IMR-90 (cell line): ENCODE data around the gene PAM. TPM values are rescaled to one million over a fixed set of nuclear protein-coding genes. Genes with fewer than 3 reads are reported as not detected.
"Not testable (repeated sequence)": the region's sequence is repeated elsewhere in the genome, so short reads cannot be mapped to it uniquely, and the experiment has no call there.

Experiments used
- ATAC-seq: fragments of 200-7000 bp; cut with Tn5 transposase; 2 replicates; pipeline ENCODE4 v1.9.1; 2020; ENCODE audit warnings: low read depth, mild to moderate bottlenecking, moderate library complexity
- BruUV-seq: library from RNA; stranded (reverse); fragments of 400-500 nt; replicated peaks from 2 replicates; lab custom pipeline; 2021; lab: Mats Ljungman, UMichigan
- CTCF ChIA-PET: fragments of 300-600 bp; formaldehyde crosslinking; extraction: SDS; loops from one replicate; lab custom pipeline; 2021; ENCODE audit warnings: antibody characterized with exemption; lab: Yijun Ruan, JAX
- POLR2A ChIA-PET: fragments of 300-600 bp; sonication (Branson Sonifier 250); formaldehyde crosslinking; loops from one replicate; lab custom pipeline; 2022; ENCODE audit warnings: antibody characterized with exemption; ENCODE audit not compliant: unreplicated experiment; lab: Charles Lee
- DNase-seq: peaks from one replicate; pipeline ENCODE4 v3.0.0; 2013
- H2AFZ ChIP-seq: replicated peaks from 2 replicates; pipeline ENCODE3; 2013; ENCODE audit warnings: low read length, mild to moderate bottlenecking; ENCODE audit not compliant: poor library complexity
- H2AK5ac ChIP-seq: 2 replicates; pipeline ENCODE4 v1.6.1; 2013; ENCODE audit warnings: low read depth, low read length, inconsistent platforms
- H2AK9ac ChIP-seq: replicated peaks from 2 replicates; pipeline ENCODE3; 2013; ENCODE audit warnings: mild to moderate bottlenecking, low read depth, low read length, moderate library complexity; ENCODE audit not compliant: poor library complexity
- H2BK120ac ChIP-seq: 2 replicates; pipeline ENCODE4 v1.6.1; 2013; ENCODE audit warnings: low read depth, low read length, inconsistent platforms
- H2BK15ac ChIP-seq: 3 replicates; pipeline ENCODE4 v1.6.1; 2013; ENCODE audit warnings: low read depth, low read length, inconsistent platforms
- H2BK20ac ChIP-seq: 2 replicates; pipeline ENCODE4 v1.6.1; 2013; ENCODE audit warnings: low read depth, mild to moderate bottlenecking, inconsistent platforms, low read length, moderate library complexity
- H2BK5ac ChIP-seq: 2 replicates; pipeline ENCODE4 v1.6.1; 2013; ENCODE audit warnings: mild to moderate bottlenecking, low read depth, low read length, inconsistent platforms; ENCODE audit not compliant: poor library complexity, severe bottlenecking
- H3K14ac ChIP-seq: replicated peaks from 2 replicates; pipeline ENCODE4 v1.6.1; 2013; ENCODE audit warnings: low read depth, low read length, inconsistent platforms
- H3K18ac ChIP-seq: 2 replicates; pipeline ENCODE4 v1.6.1; 2013; ENCODE audit warnings: low read depth, low read length, control low read depth
- H3K23ac ChIP-seq: 2 replicates; pipeline ENCODE4 v1.6.1; 2013; ENCODE audit warnings: low read depth, low read length, inconsistent platforms
- H3K27ac ChIP-seq: 2 replicates; pipeline ENCODE4 v1.5.1; 2013; ENCODE audit warnings: mild to moderate bottlenecking, control low read depth, low read length; ENCODE audit not compliant: insufficient read depth
- H3K27me3 ChIP-seq: 2 replicates; pipeline ENCODE4 v1.6.1; 2013; ENCODE audit warnings: low read length; ENCODE audit not compliant: control insufficient read depth, insufficient read depth
- H3K36me3 ChIP-seq: 2 replicates; pipeline ENCODE4 v1.6.1; 2013; ENCODE audit warnings: low read length, mixed read lengths; ENCODE audit not compliant: control insufficient read depth, insufficient read depth
- H3K4ac ChIP-seq: 2 replicates; pipeline ENCODE4 v1.6.1; 2013; ENCODE audit warnings: low read depth, low read length, inconsistent platforms
- H3K4me1 ChIP-seq: 2 replicates; pipeline ENCODE4 v1.6.1; 2013; ENCODE audit warnings: low read length, mixed read lengths; ENCODE audit not compliant: control insufficient read depth, insufficient read depth
- H3K4me2 ChIP-seq: 2 replicates; pipeline ENCODE4 v1.6.1; 2013; ENCODE audit warnings: low read depth, mild to moderate bottlenecking, control low read depth, low read length, moderate library complexity
- H3K4me3 ChIP-seq: 2 replicates; pipeline ENCODE4 v1.5.1; 2013; ENCODE audit warnings: low read depth, mild to moderate bottlenecking, control low read depth, low read length, moderate library complexity; ENCODE audit not compliant: insufficient read depth
- H3K56ac ChIP-seq: 2 replicates; pipeline ENCODE4 v1.6.1; 2013; ENCODE audit warnings: low read length, inconsistent platforms; ENCODE audit not compliant: insufficient read depth; ENCODE audit errors: extremely low read depth
- H3K79me1 ChIP-seq, 2 experiments: 2 replicates each; pipeline ENCODE4 v1.6.1; 2013; ENCODE audit warnings: low read length in 2 of 2, inconsistent platforms in 1 of 2, low read depth in 1 of 2
- H3K9ac ChIP-seq: 2 replicates; pipeline ENCODE4 v1.6.1; 2013; ENCODE audit warnings: low read depth, low read length, control low read depth
- H3K9me1 ChIP-seq: 2 replicates; pipeline ENCODE4 v1.6.1; 2013; ENCODE audit warnings: low read length, inconsistent platforms; ENCODE audit not compliant: insufficient read depth
- H3K9me3 ChIP-seq: 2 replicates; pipeline ENCODE4 v1.6.1; 2013; ENCODE audit warnings: low read length; ENCODE audit not compliant: control insufficient read depth, insufficient read depth
- H4K20me1 ChIP-seq: 2 replicates; pipeline ENCODE4 v1.6.1; 2013; ENCODE audit warnings: low read length, inconsistent platforms; ENCODE audit not compliant: insufficient read depth
- H4K5ac ChIP-seq: 2 replicates; pipeline ENCODE4 v1.6.1; 2013; ENCODE audit warnings: mild to moderate bottlenecking, low read depth, low read length, control low read depth
- H4K8ac ChIP-seq, 2 experiments: 2 replicates each; pipeline ENCODE4 v1.6.1; 2013; ENCODE audit warnings: low read depth in 2 of 2, low read length in 2 of 2, control low read depth in 1 of 2, inconsistent platforms in 1 of 2
- H4K91ac ChIP-seq: 2 replicates; pipeline ENCODE4 v1.6.1; 2013; ENCODE audit warnings: low read depth, low read length, inconsistent platforms; ENCODE audit not compliant: insufficient read depth
- WGBS, 2 experiments: methylation state at CpG; one replicate each; pipeline versions ENCODE4 v1.1.5 to v1.1.7; 2013; ENCODE audit warnings: missing lambda C conversion rate in 2 of 2; ENCODE audit not compliant: insufficient read length in 1 of 2; ENCODE audit errors: extremely low coverage in 2 of 2; 5-methylcytosine and 5-hydroxymethylcytosine counted together
- dilution Hi-C: fragments of 300-500 bp; cut with HindIII; formaldehyde crosslinking; loops from one replicate; pipeline ENCODE4 v1.14.3; 2018; ENCODE audit warnings: low sequenced_read_pairs; ENCODE audit not compliant: unreplicated experiment
- in situ Hi-C: fragments of 300-500 bp; cut with MboI; formaldehyde crosslinking; loops from 3 replicates; pipeline ENCODE4 v1.14.3; 2019; ENCODE audit warnings: low sequenced_read_pairs, inconsistent platforms, mixed read lengths
- intact Hi-C: fragments of 100-400 bp; cut with micrococcal nuclease; formaldehyde crosslinking; loops from 2 replicates; pipeline ENCODE4 v1.10.0; 2022
- polyA plus RNA-seq, 3 experiments: library from polyadenylated mRNA; depleted of rRNA; stranded (reverse); fragments of >200 nt; gene quantifications; 2 replicates each; pipeline ENCODE4 v1.2.3, GENCODE V29; 2012; ENCODE audit warnings: low replicate concordance in 1 of 3
- total RNA-seq: library from RNA; depleted of rRNA; stranded (reverse); fragments of >200 nt; gene quantifications from 2 replicates; pipeline ENCODE4 v1.2.3, GENCODE V29; 2012

PAM gene
- total and polyA plus RNA-seq, 2 of the 4 experiments (the other 2 are of a cell fraction), result 115 to 179 TPM

GRCh38 chr5:103046706-103047105 lies 291.6 kb downstream of the PAM start:
- H3K4me3 ChIP-seq, H3K27me3 ChIP-seq, H2AFZ ChIP-seq, H3K9me3 ChIP-seq, ATAC-seq, DNase-seq, CTCF ChIA-PET, H3K27ac ChIP-seq, H3K79me1 ChIP-seq, H3K4me2 ChIP-seq, H4K91ac ChIP-seq, H3K18ac ChIP-seq, H2BK20ac ChIP-seq, H3K9ac ChIP-seq, H4K8ac ChIP-seq, H2BK5ac ChIP-seq, dilution Hi-C loops, H3K56ac ChIP-seq, H2AK5ac ChIP-seq, H3K36me3 ChIP-seq, H4K5ac ChIP-seq, H3K4ac ChIP-seq, H3K4me1 ChIP-seq, H2BK120ac ChIP-seq, H2BK15ac ChIP-seq, H3K9me1 ChIP-seq, POLR2A ChIA-PET, H2AK9ac ChIP-seq, H3K14ac ChIP-seq, H4K20me1 ChIP-seq, BruUV-seq, H3K23ac ChIP-seq: not testable (repeated sequence)
- in situ Hi-C loops, result loop anchor here (10.0 kb wide), 1 partner anchor 272 kb away; no protein-coding TSS in a partner anchor
- intact Hi-C loops, result loop anchor here (10.0 kb wide), 1 partner anchor 178 kb away; no protein-coding TSS in a partner anchor
- 89% methylated on average over 7 of the region's 22 CpGs; no CpG with 5 or more reads in 1 of the 2 experiments for WGBS, 2 experiments
